NCI-H2196 (cell line): Measurements from ENCODE around the gene NFATC1.

ENCODE experiments used
- DNase-seq: peaks from one replicate; lab custom pipeline; 2025; ENCODE audit not compliant: unreplicated experiment; lab: John Stamatoyannopoulos, UW

The NFATC1 gene

DNA sequence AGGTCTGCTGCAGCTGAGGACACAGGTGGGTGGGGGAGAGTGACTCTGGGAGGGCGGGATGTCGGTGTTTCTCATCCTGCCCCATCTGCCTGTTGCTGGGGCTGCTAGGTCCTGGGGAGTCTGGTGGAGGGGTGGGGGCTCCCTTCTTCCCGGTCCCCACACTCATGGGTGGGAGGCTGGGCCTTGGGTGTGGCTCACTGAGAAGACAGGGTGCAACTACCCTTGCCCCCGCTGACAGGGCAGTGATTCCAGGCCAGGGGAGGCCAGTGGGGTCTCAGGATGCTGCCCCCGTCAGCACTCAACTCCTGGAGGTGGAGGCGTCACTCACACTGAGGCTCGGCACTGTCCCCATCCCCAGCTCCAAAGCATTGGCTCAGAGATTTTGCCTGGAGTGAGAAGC is 7.7 kb upstream of the NFATC1 start:
- DNase-seq, result no peak

DNA sequence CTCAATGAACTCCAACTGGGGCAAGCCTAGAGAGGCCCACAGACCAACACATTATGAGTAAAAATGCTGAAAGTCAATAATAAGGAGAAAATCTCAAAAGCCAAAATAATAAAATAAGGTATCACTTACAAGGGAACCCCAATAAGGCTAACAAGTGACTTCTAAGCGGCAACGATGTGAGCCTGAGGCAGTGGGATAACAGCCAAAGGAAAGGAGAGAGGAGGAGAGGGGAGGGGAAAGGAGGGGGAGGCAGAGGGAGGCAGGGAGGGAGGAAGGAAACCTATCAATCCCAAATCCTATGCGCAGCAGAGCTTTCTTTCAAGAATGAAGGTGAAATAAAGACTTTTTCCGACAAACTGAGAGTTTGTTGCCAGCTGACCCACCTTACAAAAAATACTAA is 6.0 kb upstream of the NFATC1 start:
- DNase-seq, result no peak

DNA sequence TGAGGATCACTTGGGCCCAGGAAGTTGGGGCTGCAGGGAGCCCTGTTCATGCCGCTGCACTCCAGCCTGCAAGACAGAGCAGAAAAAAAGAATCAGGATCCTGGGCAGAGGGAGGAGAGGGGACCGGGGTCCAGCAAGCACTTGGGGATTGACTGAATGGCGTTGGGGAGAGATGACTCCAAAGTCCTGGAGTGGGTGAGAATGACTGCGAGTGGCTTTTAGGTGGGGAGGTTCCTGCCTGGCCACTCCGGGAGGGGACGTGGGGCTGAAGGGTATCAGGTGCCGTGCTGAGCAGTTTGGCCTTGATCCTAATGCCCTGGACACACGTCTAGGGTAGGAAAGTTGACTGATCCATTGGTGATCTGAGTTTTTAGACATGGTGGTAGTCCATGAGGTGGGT is 3.5 kb upstream of the NFATC1 start:
- no peak for DNase-seq

DNA sequence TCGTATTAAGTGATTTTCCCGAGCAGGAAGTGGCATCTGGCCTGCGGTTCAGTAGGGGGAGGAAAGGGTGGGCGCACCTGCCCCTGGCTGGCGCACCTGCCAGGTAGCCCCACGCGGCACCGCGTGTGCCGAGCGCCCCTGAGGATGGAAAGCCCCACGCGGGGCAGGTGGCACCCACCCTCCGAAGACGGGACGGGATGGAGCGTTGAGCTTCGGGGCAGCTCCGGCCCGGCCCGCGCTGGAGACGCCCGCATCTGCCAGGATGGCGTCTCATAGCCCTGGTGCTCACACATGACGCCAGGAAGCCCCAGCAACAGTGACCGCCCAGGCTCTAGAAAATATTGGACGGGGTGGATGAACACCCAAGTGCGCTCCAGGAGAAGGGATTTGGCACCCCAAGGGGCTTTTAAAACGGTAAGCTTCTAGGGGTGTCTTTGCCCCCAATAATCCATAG is 2.5 kb upstream of the NFATC1 start:
- DNase-seq, result peak; percentile 57

DNA sequence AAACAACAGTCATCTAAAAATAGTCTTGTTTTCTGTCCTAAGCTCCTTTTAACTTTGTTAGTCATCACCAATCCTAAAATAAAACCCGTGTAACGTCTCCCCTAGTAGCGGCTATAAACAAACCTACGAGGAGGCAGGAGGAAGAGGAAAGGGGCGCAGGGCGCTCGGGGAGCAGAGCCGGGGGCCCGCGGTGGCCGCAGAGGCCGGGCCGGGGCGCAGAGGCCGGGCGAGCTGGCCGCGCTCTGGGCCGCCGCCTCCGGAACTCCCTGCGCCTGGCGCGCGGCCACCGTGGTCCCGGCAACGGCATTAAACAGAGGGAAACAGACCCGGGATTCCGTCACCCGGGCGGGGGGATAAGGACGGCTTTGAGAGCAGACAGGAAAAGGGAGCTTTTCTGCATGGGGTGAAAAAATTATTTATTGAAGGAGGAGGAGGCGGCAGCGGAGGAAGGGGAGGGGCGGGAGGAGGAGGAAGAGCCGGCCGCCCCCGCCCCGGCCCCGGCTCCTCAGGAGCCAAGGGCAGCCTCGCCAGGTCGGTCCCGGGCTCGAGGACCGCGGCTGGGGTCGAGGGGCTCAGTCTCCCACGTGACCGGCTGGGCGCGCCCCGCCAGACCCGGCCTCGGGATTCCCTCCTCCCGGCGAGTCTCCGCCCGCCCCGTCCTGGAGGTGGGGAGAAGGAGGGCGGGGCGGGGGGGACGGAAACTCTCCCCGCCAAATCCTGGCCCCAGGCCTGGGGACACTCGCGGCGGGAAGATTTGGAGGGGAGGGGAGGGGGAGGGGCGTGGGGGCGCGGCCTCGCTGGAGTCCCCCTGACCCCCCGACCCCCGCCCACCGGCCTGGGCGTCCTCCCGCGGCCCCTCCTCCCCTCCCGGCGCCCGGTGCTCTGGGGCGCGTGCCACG is 1.8 kb upstream of the NFATC1 start:
- DNase-seq, result peak; percentile 97

DNA sequence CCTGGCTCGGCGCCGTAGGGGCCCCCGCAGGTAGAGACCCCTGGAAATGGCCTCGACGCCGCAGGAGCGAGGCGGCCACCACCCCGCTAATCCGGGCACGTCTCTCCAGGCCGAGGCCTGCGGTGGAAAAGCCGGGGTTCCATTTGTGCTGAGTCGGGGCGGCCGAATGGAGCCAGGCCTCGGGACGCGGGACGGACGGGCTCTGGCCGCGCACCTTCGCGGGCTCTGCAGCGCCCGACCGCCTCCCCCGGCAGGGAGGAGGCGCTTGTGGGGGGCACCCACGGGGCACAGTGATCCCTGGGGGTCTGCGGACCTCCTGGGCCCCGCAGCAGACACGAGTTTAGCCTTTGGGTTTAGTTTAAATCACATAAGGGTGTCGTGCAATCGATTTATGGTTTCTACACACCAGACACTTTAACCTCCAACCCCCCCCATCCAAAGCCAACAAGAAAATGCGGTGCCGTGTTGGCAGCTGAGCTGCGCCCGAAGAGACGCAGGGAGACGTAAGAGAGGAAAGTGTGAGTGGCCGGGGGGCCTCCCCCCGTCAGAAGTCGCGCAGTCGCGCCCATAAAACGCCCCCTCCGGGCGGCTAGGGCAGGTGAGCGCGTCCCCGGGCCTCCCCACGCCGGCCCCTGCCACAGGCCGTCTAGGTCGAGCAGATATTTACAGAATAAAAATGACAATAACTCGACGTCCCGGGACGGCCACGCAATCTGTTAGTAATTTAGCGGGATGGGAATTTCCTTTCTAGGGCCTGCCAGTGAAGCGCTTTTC is 1.0 kb upstream of the NFATC1 start:
- peak; percentile 62 for DNase-seq

DNA sequence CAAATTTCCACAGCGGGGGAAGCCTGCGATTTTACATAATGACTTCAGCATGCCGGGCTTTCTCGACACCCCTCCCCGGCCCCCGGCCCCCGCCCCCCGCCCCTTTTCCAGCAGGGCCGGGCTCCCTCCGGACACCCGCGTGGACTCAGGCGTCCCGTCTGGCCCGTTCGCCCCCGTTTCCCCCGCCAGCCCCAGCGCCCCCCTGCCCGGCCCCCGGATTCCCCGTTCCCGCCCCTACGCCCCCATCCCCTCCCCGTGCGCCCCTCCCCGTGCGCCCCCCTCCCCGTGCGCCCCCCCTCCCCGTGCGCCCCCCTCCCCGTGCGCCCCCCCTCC is 456 bp upstream of the NFATC1 start:
- no peak for DNase-seq

DNA sequence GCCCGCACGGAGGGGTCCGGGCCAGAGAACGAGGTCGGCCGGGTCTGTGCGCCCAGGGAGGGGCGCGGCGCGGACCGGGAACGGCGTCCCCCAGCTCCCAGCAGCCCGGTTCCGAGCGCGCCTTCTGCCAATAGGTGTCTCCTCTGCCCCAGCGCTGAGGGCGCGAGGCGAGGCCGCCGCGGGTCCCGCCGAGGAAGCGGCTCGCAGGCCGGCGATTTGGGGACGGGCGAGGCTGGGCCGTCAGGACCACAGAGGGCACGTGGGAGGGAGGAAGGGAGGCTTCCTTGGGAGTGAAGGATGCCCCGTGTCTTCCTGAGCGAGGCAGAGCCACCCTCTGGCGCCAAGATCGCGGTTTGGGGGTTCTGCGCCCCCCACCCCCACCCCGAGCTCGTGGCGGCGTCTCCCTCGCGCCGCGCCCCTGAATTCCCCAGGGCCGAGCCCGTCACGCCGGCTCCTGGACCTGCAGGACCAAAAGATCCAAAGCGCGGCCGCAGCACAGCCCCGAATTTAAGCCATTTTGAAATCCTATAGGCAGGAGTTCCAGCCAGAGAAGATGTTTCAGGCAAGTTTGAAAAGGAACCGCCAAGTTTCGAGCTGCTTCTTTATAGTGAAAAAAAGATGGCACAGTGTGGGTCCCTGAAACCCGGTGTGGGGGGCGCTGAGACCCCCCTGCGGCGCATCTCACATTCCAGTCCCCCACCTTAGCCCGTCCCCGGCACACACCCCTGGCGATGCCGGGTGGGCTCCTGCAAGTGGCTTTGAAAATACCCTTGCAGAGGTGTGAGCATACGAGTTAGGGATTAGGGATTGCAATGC is 909 bp downstream of the NFATC1 start:
- no peak for DNase-seq

DNA sequence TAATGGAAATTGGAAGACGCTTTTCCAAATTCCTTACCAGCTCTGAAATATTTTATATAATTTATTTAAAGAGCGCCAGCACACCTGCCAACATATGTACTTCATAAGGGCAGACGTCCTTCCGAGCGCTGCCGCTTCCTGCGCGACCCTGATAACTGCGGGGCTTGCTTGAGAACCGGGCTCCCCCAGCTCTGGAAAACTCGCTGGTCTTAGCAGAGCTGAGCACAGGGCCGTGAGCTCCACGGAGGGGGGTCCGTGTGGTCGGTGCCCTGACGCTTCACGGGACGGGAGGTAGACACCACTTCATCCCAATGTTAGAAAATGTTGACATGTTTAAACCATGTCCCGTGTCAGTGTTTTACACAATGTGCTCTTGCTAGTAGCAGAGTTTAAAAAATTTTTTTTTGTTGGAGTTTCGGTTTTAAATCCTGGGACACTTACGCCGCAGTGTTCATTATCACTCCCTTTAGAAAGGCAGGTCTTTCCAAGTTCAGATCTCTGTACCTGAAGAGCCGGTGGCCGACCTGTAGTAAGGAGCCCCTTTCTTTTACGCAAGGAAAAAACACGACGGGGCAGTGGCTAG is 1.6 kb downstream of the NFATC1 start:
- DNase-seq, result no peak

DNA sequence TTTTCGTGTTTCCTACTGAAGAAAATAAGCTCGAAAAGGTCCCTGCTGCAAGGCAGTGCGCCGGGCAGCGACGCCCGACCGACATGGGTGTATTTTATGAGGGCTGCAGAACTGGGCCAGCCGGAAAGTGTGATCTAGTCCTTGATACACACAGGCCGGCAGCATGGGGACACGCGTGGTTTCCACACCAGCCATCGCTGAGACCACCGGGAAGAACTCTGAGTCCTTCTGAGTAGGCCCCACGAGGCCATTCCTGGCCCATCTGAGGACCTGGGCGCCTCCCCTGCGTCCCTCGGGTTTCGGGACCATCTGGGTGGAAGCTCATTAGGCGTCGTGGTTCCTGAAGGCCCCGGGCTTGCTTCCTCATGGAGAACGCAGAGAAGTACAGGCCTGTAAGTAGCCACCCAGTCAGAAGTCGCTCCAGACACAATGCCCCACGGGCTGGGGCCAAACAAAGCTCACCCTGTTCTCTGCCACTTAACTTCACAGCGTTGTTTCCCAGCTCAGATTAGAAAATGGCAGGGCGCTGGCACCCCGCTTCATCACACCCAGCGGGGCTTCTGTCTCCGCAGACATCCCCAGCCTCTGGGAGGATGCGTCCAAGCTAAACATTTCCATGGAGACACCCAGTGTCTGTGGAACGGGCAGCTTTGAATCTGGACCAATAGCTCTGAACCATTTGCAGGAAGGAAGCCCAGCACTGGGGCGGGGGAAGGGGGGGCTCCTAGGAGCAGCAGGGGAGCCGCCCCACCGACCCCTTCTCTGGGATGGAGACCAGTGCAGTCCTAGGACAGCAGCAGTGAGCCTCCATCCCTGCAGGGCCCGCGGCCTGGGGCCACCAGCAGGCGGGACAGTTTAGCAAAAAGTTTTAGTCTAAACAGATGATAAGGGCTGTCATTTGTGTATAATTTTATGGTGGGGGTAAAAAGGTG is 2.4 kb downstream of the NFATC1 start:
- no peak for DNase-seq

DNA sequence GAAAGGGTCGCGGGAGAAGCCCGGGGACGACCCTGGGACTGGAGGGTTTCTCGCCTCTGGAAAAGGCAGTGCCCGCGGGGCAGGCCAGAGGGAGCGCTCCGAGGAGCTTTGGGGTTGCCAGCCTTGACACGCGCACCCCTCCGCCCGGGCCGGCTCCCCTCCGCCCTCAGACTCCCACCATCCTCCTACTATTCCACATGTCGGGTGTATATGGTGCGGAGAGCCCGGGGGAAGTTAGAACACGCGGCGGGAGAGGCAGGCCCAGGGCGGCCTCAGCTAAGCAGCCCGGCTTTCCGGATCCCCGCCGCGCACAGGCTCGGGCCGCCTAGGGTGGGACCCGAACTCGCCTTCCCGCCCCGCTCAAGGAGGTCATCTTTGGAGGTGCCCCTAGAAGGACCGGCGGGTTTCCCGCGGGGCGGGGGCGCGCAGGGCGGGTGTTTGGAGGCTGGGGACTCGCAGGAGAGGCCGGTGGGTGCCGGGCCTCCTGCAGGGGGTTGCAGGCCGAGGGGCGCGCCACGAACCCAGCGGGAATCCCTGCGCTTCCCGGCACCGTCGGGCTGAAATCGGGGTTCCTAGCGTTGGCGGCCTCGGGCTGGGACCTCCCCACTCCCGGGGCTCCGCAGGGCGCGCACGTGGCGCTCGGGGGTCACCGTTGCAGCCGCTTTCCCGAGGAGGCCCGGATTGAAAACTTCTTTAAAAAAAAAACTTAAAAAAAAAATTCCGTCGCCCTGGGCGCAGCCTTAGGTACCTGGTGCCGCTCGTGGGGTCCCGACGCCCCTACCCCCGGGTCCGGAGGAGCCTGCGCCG is 3.7 kb downstream of the NFATC1 start:
- no peak for DNase-seq

DNA sequence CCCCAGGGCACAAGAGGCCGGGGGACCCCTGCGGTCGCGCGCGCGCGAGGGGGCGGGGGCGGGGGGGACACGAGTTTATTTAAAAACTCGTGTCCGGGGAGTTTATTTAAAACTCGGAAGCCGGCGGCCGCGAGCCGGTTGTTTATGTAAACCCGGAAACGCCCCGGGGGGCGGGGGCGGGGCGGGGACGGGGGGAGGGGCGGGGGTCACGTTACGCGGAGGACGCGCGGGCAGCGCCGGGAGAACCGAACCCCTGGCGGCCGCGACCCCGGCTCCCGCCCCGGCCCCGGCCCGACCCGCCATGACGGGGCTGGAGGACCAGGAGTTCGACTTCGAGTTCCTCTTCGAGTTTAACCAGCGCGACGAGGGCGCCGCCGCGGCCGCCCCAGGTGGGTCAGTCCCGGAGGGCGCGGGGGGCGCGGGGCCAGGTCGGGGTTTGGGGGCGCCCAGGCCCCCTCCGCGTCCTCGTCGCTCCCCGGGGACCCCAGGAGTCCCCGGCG is 4.4 kb downstream of the NFATC1 start:
- peak; percentile 33 for DNase-seq

DNA sequence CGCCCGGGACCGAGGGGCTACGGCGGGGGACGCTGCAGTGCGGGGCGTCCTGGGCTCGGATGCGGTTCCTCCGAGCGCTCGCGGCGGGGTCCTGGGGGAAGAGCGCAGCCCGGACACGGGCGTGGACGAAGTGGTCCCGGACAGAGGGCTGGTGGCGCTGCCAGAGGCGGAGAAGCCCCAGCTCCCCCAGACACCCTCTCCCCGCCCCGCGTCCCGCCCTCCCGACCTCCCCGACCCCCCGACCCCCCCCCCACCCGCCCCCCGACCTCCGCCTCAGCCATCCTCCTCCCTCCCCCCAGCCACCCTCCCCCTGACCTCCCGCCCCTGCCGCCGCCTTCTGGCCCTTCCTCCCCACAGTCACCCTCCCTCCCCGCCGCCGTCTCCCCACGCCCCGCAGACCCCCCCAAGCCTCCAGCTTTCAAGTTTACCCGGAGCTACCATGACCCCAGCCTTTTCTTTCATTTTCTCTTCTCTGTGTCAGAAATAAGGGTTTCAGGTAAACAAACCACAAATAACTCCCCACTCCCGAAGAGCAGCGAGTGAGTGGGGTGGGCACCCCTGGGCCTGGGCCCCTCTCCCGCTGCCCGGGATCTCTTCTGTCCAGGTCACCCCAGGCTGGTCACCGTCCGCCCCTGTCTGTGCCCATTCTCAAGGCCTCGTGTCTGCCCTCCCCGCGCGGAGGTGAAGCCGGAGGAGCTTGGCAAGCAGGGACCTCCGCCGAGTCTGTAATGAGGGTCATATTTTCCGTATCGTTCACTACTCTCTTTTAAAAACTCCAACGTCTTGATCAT is 5.1 kb downstream of the NFATC1 start:
- DNase-seq, result no peak

DNA sequence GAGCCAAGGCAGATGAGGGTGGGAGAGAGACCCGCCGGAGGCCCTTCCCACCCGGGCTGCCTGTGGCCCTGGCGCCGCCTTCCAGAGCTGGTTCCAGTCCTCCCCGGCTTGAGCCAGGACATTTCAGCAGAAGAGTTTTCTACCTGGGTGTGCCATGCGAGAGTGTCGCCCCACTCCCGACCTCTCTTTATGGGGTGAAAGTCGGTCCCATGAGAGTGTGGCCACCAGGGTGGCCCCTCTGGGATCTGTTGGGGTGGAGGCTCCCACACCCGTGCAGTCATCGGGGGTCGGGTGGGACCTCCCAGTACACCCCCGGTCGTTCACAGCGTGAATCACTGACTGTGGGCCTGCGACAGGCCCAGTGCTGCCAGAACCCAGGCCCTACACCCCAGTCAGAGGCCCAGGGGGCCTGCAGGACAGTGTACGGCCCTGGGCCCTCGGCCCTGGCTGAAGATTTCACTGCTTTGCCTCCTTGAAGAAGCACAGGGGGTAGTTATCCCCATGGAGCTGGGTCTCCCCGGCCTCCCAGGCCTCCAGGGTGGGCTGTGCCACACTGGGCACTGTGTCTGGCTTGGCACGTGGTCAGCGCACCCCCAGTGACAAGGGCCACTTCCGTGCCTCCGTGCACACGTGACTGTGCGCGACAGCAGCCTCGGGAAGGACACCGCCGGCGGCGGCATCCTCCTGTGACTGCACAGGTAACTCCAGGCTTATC is 5.9 kb downstream of the NFATC1 start:
- DNase-seq, result no peak

DNA sequence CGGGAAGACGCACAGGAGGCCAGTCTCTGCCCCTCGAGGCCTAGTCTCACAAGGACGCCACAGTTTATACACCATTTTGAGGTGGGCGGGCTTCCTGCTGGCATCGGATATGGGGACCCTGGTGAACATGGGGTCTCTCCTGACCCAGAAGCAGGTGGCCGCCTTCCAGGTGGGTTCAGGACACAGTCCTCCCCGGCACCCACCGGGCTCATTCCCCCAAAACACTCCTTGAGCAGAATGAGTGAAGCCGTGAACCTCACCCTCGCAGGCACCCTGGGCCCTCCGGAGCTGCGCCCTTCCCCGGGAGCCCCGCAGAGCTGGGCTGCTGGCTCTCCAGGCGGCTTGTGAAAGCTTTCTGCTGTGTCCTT is 6.5 kb downstream of the NFATC1 start:
- DNase-seq, result no peak

DNA sequence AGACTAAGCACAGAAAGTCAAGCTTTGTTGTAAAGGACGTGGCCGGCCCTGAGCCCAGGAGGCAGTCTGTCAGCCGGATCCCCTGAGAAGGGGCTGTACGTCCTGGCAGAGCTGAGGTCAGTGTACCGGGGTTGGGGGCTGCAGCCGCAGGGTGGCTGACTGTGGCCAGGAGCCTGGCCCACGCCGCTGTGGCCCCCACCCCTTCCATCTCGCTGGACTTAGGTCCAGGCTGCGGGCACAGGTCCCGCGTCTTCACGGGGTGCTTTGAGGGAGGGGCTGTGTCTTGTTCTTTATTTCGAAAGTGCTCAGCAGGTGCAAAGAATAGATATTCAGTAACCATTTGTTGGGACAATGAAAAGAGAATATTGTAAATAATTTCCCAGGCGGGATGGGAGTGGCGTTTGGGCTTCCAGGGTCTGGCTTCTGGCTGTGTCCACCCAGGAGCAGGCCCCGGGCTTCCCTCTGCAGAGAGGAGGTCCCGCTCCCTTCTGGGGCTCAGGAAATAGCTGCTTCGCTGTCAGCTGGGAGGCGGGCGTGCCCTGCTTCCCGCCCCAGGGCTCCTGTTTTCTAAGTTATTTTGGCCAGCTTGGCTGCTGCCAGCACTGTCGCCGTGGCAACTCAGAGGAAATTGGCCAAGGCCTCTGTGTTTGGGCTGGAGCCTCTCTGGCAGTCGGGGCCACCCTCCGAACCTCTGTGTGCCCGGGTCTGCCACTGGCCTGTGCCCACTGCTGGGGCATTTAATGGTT is 7.4 kb downstream of the NFATC1 start:
- no peak for DNase-seq
